SK-N-SH (cell line): ENCODE measurements around the gene MAPKAPK3. TPM values are rescaled to one million over a fixed set of nuclear protein-coding genes. Genes with fewer than 3 reads are reported as not detected.

Experiments used
- CTCF ChIA-PET: fragments of 300-600, 350-600 bp; formaldehyde crosslinking; extraction: SDS; loops from one replicate; lab custom pipeline; 2021; lab: Yijun Ruan, JAX
- POLR2A ChIA-PET: fragments of 350-600 bp; sonication (Branson Sonifier 250); formaldehyde crosslinking; extraction: SDS; loops from one replicate; lab custom pipeline; 2020; ENCODE audit warnings: antibody characterized with exemption, inconsistent platforms; lab: Yijun Ruan, JAX
- DNase-seq: peaks from one replicate; pipeline ENCODE4 v3.0.0; 2012
- H2AFZ ChIP-seq: fragments of 200-600 bp; sonication (generic); 2 replicates; pipeline ENCODE4 v1.8.1; 2016; ENCODE audit warnings: antibody characterized with exemption, mild to moderate bottlenecking, low read depth
- H3F3A ChIP-seq: fragments of 200-600 bp; sonication (generic); replicated peaks from 2 replicates; pipeline ENCODE3; 2016; ENCODE audit warnings: antibody characterized with exemption, mild to moderate bottlenecking; ENCODE audit not compliant: insufficient read depth
- H3K27ac ChIP-seq, 2 experiments: fragments of 200-500 bp in 1 of 2; fragments of 200-600 bp in 1 of 2; sonication (Bioruptor generic) in 1 of 2; sonication (generic), shearing (Covaris generic) in 1 of 2; 2 replicates each; pipeline versions ENCODE4 v1.5.1 to v1.6.1; 2014 to 2016; ENCODE audit warnings: low read depth in 2 of 2, inconsistent platforms in 1 of 2, low read length in 1 of 2, mild to moderate bottlenecking in 1 of 2, mixed read lengths in 1 of 2
- H3K27me3 ChIP-seq: fragments of 200-600 bp; sonication (generic), shearing (Covaris generic); 2 replicates; pipeline ENCODE4 v1.6.1; 2016; ENCODE audit warnings: mixed run types; ENCODE audit not compliant: insufficient read depth
- H3K36me3 ChIP-seq, 2 experiments: fragments of 200-500 bp in 1 of 2; fragments of 200-600 bp in 1 of 2; sonication (Bioruptor generic) in 1 of 2; sonication (generic) in 1 of 2; replicated peaks in 1 of 2; 2 replicates each; pipeline versions ENCODE3 to v1.5.1; 2014 to 2016; ENCODE audit warnings: low read length in 1 of 2, mild to moderate bottlenecking in 1 of 2; ENCODE audit not compliant: insufficient read depth in 2 of 2, control insufficient read depth in 1 of 2
- H3K4me1 ChIP-seq, 2 experiments: fragments of 200-500 bp in 1 of 2; fragments of 200-600 bp in 1 of 2; sonication (Bioruptor generic) in 1 of 2; sonication (generic), shearing (Covaris generic) in 1 of 2; 2 replicates each; pipeline versions ENCODE4 v1.5.1 to v1.6.1; 2014 to 2016; ENCODE audit warnings: low read depth in 1 of 2, low read length in 1 of 2, mixed run types in 1 of 2; ENCODE audit not compliant: insufficient read depth in 2 of 2, control insufficient read depth in 1 of 2
- H3K4me2 ChIP-seq: fragments of 200-600 bp; sonication (generic), shearing (Covaris generic); 2 replicates; pipeline ENCODE4 v1.6.1; 2017; ENCODE audit warnings: mixed run types
- H3K4me3 ChIP-seq, 2 experiments: fragments of 200-500 bp in 1 of 2; fragments of 200-600 bp in 1 of 2; sonication (Bioruptor generic) in 1 of 2; sonication (generic), shearing (Covaris generic) in 1 of 2; 2 replicates each; pipeline versions ENCODE4 v1.5.1 to v1.8.1; 2014 to 2016; ENCODE audit warnings: low read depth in 2 of 2, inconsistent platforms in 1 of 2, low read length in 1 of 2, mild to moderate bottlenecking in 1 of 2, mixed read lengths in 1 of 2, moderate library complexity in 1 of 2
- H3K79me2 ChIP-seq: fragments of 200-600 bp; sonication (generic); 2 replicates; pipeline ENCODE4 v1.8.1; 2017; ENCODE audit warnings: mild to moderate bottlenecking; ENCODE audit not compliant: insufficient read depth
- H3K9ac ChIP-seq: fragments of 200-600 bp; sonication (generic); 2 replicates; pipeline ENCODE4 v1.6.1; 2017; ENCODE audit warnings: mixed run types
- H3K9me2 ChIP-seq: fragments of 200-600 bp; sonication (generic); 2 replicates; pipeline ENCODE4 v1.6.1; 2017; ENCODE audit warnings: mixed run types
- H3K9me3 ChIP-seq: fragments of 200-600 bp; sonication (generic); 2 replicates; pipeline ENCODE4 v1.6.1; 2017; ENCODE audit warnings: mixed run types, mild to moderate bottlenecking, moderate library complexity
- H4K20me1 ChIP-seq: fragments of 200-600 bp; sonication (generic); 2 replicates; pipeline ENCODE4 v1.6.1; 2017; ENCODE audit warnings: mild to moderate bottlenecking, mixed run types; ENCODE audit not compliant: insufficient read depth
- CHD2 ChIP-seq: fragments of 150-350 bp; IDR thresholded peaks from 2 replicates; pipeline ENCODE4 v1.6.1; 2018; ENCODE audit warnings: low read length; ENCODE audit not compliant: partially characterized antibody
- EP300 ChIP-seq, 2 experiments: IDR thresholded peaks; 2 replicates each; pipeline versions ENCODE4 v1.4.0 to v1.6.1; 2012; ENCODE audit warnings: borderline replicate concordance in 1 of 2, low read depth in 1 of 2, low read length in 1 of 2
- MEF2A ChIP-seq: IDR thresholded peaks from 2 replicates; pipeline ENCODE4 v1.4.0; 2012; ENCODE audit warnings: low read depth, borderline replicate concordance
- MXI1 ChIP-seq: IDR thresholded peaks from 2 replicates; pipeline ENCODE4 v1.6.1; 2012; ENCODE audit warnings: mild to moderate bottlenecking, low read depth, low read length, improper control_type of control experiment
- NRF1 ChIP-seq: IDR thresholded peaks from 2 replicates; pipeline ENCODE4 v1.6.1; 2012; ENCODE audit warnings: low read depth, mild to moderate bottlenecking, low read length
- SIN3A ChIP-seq: IDR thresholded peaks from 2 replicates; pipeline ENCODE4 v1.6.1; 2012; ENCODE audit warnings: low read depth, mild to moderate bottlenecking, low read length, moderate library complexity, borderline replicate concordance
- USF1 ChIP-seq: IDR thresholded peaks from 2 replicates; pipeline ENCODE4 v1.4.0; 2012; ENCODE audit warnings: low read depth, borderline replicate concordance
- WGBS: methylation state at CpG from one replicate; pipeline ENCODE4 v1.1.6; 2017; ENCODE audit warnings: low lambda C conversion rate; 5-methylcytosine and 5-hydroxymethylcytosine counted together
- polyA plus RNA-seq, 3 experiments: library from polyadenylated mRNA; depleted of rRNA; stranded (reverse); fragments of >200 nt; gene quantifications; 2 replicates each; pipeline ENCODE4 v1.2.3, GENCODE V29; 2012
- TF ChIP-seq, protein P1 (sequence below): IDR thresholded peaks from 2 replicates; pipeline ENCODE4; 2012
- TF ChIP-seq, protein P2 (sequence below): fragments of 150-350 bp; IDR thresholded peaks from 2 replicates; pipeline ENCODE4 v1.6.1; 2016; ENCODE audit warnings: mild to moderate bottlenecking, low read depth, low read length
- TF ChIP-seq, protein P3 (sequence below): IDR thresholded peaks from 2 replicates; pipeline ENCODE4 v1.6.1; 2012; ENCODE audit warnings: mild to moderate bottlenecking, low read depth, low read length, moderate library complexity
- TF ChIP-seq, protein P4 (sequence below): IDR thresholded peaks from 2 replicates; pipeline ENCODE4 v1.4.0; 2012; ENCODE audit warnings: low read depth

Gene MAPKAPK3
- polyA plus RNA-seq (2012; rRNA removed) = 29.4 and 35.6 TPM in 2 replicates
- 18.9 and 25.5 TPM in 2 replicates for polyA plus RNA-seq (2012; cell fraction: cytosol; rRNA removed)
- polyA plus RNA-seq (2012; cell fraction: nucleus; rRNA removed) = 22.6 and 25.7 TPM in 2 replicates

GRCh38 chr3:50617096-50617791 lies at the start of gene MAPKAPK3:
MAPKAPK3 (plus strand) TSS chr3:50617151; CDS start chr3:50617566, 415 bp downstream.
- ChIA-PET CTCF (interaction anchor here (0.9 to 25.1 kb wide), 24 partner anchors 14 to 817 kb away, joined by 3 to 648 read pairs (median 10); partner anchors contain the start of genes C3orf18, DOCK3, HEMK1 and MANF), POLR2A (interaction anchor here (1.0 to 1.6 kb wide), 2 partner anchors 35 to 768 kb away, joined by 3 to 8 read pairs; partner anchors contain the start of gene MANF)
- Histone ChIP-seq H4K20me1 (no peaks in the 10 kb centered on the region), H3K9ac (peak within 1 kb of the TSS; percentile 85), H3K9me2 (no peaks in the 10 kb centered on the region), H2AFZ (peak within 1 kb of the TSS; percentile 98), H3K79me2 (no peaks in the 10 kb centered on the region), H3K27me3 (no peaks in the 10 kb centered on the region), H3K27ac (peak within 1 kb of the TSS; percentile 42 to 53; a peak in 3 of 4 replicates), H3K4me1 (peaks cover 0 to 27% of the 10 kb centered on the region in 2 experiments; a peak in 1 of 4 replicates), H3F3A (peaks cover 7% of the 10 kb centered on the region), H3K36me3 (no peaks in the 10 kb centered on the region), H3K9me3 (no peaks in the 10 kb centered on the region), H3K4me2 (peak within 1 kb of the TSS; percentile 95), H3K4me3 (peak within 1 kb of the TSS; percentile 75 to 80)
- DNase-seq = no peak
- TF ChIP-seq EP300 (IDR thresholded peaks at IDR 0.05; ENCODE audit: borderline replicate concordance in 1 of 2, low read depth in 1 of 2, low read length in 1 of 2) = no peak
- TF ChIP-seq MEF2A = no peak
- TF ChIP-seq SIN3A = 0 out of 2 replicates have a peak, but pooled peaks have one; percentile 17
- TF ChIP-seq USF1 = peak; percentile 83
- 0 out of 2 replicates have a peak, but pooled peaks have one; percentile 26 for TF ChIP-seq MXI1
- 2% methylated on average over 9 of the region's 58 CpGs for WGBS

- Histone ChIP-seq H3K4me2 (peak within 1 kb of the TSS; percentile 92), H4K20me1 (no peaks in the 10 kb centered on the region), H3K4me1 (peaks cover 0 to 22% of the 10 kb centered on the region in 2 experiments; a peak in 1 of 4 replicates), H2AFZ (peak within 1 kb of the TSS; percentile 95), H3F3A (no peaks in the 10 kb centered on the region), H3K36me3 (peaks cover 3% of the 10 kb centered on the region in 2 experiments), H3K4me3 (peak within 1 kb of the TSS; percentile 71 to 81), H3K27ac (peak within 1 kb of the TSS; percentile 11 to 86; a peak in 2 of 4 replicates), H3K27me3 (no peaks in the 10 kb centered on the region), H3K9me3 (no peaks in the 10 kb centered on the region), H3K9ac (peak within 1 kb of the TSS; percentile 70), H3K79me2 (peaks cover 9% of the 10 kb centered on the region), H3K9me2 (no peaks in the 10 kb centered on the region)
- TF ChIP-seq, protein P1, sequence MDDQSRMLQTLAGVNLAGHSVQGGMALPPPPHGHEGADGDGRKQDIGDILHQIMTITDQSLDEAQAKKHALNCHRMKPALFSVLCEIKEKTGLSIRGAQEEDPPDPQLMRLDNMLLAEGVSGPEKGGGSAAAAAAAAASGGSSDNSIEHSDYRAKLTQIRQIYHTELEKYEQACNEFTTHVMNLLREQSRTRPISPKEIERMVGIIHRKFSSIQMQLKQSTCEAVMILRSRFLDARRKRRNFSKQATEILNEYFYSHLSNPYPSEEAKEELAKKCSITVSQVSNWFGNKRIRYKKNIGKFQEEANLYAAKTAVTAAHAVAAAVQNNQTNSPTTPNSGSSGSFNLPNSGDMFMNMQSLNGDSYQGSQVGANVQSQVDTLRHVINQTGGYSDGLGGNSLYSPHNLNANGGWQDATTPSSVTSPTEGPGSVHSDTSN = peak; percentile 99
- TF ChIP-seq, protein P2, sequence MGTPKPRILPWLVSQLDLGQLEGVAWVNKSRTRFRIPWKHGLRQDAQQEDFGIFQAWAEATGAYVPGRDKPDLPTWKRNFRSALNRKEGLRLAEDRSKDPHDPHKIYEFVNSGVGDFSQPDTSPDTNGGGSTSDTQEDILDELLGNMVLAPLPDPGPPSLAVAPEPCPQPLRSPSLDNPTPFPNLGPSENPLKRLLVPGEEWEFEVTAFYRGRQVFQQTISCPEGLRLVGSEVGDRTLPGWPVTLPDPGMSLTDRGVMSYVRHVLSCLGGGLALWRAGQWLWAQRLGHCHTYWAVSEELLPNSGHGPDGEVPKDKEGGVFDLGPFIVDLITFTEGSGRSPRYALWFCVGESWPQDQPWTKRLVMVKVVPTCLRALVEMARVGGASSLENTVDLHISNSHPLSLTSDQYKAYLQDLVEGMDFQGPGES = peak; percentile 70
- TF ChIP-seq CHD2 (peak; percentile 46), NRF1 (peak; percentile 33; the same call in 1 of the 2 replicates)
- TF ChIP-seq, protein P3, sequence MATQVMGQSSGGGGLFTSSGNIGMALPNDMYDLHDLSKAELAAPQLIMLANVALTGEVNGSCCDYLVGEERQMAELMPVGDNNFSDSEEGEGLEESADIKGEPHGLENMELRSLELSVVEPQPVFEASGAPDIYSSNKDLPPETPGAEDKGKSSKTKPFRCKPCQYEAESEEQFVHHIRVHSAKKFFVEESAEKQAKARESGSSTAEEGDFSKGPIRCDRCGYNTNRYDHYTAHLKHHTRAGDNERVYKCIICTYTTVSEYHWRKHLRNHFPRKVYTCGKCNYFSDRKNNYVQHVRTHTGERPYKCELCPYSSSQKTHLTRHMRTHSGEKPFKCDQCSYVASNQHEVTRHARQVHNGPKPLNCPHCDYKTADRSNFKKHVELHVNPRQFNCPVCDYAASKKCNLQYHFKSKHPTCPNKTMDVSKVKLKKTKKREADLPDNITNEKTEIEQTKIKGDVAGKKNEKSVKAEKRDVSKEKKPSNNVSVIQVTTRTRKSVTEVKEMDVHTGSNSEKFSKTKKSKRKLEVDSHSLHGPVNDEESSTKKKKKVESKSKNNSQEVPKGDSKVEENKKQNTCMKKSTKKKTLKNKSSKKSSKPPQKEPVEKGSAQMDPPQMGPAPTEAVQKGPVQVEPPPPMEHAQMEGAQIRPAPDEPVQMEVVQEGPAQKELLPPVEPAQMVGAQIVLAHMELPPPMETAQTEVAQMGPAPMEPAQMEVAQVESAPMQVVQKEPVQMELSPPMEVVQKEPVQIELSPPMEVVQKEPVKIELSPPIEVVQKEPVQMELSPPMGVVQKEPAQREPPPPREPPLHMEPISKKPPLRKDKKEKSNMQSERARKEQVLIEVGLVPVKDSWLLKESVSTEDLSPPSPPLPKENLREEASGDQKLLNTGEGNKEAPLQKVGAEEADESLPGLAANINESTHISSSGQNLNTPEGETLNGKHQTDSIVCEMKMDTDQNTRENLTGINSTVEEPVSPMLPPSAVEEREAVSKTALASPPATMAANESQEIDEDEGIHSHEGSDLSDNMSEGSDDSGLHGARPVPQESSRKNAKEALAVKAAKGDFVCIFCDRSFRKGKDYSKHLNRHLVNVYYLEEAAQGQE = no peak
- TF ChIP-seq, protein P4, sequence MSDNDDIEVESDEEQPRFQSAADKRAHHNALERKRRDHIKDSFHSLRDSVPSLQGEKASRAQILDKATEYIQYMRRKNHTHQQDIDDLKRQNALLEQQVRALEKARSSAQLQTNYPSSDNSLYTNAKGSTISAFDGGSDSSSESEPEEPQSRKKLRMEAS = no peak
- CTCF ChIA-PET = interaction anchor here (0.7 to 31.2 kb wide), 9 partner anchors 10 to 816 kb away, joined by 3 to 648 read pairs (median 4); partner anchors contain the start of genes CISH and MAPKAPK3
- peak; percentile 96 for DNase-seq
- WGBS = 33% methylated on average over 9 of the region's 53 CpGs
- POLR2A ChIA-PET = interaction anchor here (0.6 to 1.2 kb wide), 4 partner anchors 137 to 933 kb away, joined by 3 to 4 read pairs (median 4); no protein-coding TSS in a partner anchor
Observed at GRCh38 chr3:50567386-50568167, 49.4 kb upstream of the MAPKAPK3 start, which contains the start of gene C3orf18. C3orf18 (minus strand) TSS chr3:50567747; CDS start chr3:50565699, 2,048 bp downstream.
